Osteoblast (primary cell): ENCODE results near the gene BCL2. TPM values are rescaled to one million over a fixed set of nuclear protein-coding genes. Genes with fewer than 3 reads are reported as not detected.

Experiments
- DNase-seq: peaks from one replicate; pipeline ENCODE4 v3.0.0; 2011; ENCODE audit warnings: low spot score, mixed read lengths; ENCODE audit not compliant: insufficient read length; ENCODE audit errors: missing footprints
- H2AFZ ChIP-seq: 2 replicates; pipeline ENCODE4 v1.6.0; 2011; ENCODE audit warnings: mild to moderate bottlenecking, low read length
- H3K27ac ChIP-seq: 2 replicates; pipeline ENCODE4 v1.5.1; 2011; ENCODE audit warnings: mild to moderate bottlenecking, low read depth, low read length, moderate library complexity
- H3K27me3 ChIP-seq: 2 replicates; pipeline ENCODE4 v1.6.0; 2012; ENCODE audit warnings: mild to moderate bottlenecking, control low read depth, inconsistent platforms, low read length, moderate library complexity; ENCODE audit not compliant: insufficient read depth
- H3K36me3 ChIP-seq: 2 replicates; pipeline ENCODE4 v1.5.1; 2011; ENCODE audit warnings: mild to moderate bottlenecking, low read length, control low read depth, moderate library complexity; ENCODE audit not compliant: insufficient read depth
- H3K4me1 ChIP-seq: 2 replicates; pipeline ENCODE4 v1.5.1; 2011; ENCODE audit warnings: mild to moderate bottlenecking, low read length, control low read depth, moderate library complexity; ENCODE audit not compliant: insufficient read depth
- H3K4me2 ChIP-seq: 2 replicates; pipeline ENCODE4 v1.6.0; 2011; ENCODE audit warnings: mild to moderate bottlenecking, low read length; ENCODE audit not compliant: insufficient read depth
- H3K4me3 ChIP-seq: fragments of 200-600 bp; sonication (generic); 3 replicates; pipeline ENCODE4 v1.5.1; 2012; ENCODE audit warnings: mild to moderate bottlenecking, low read length, inconsistent platforms; ENCODE audit not compliant: insufficient read depth
- H3K79me2 ChIP-seq: 2 replicates; pipeline ENCODE4 v1.6.0; 2012; ENCODE audit warnings: mild to moderate bottlenecking, low read length, control low read depth, inconsistent platforms; ENCODE audit not compliant: insufficient read depth
- H3K9me3 ChIP-seq: 2 replicates; pipeline ENCODE4 v1.5.1; 2011; ENCODE audit warnings: low read depth, low read length, control low read depth
- H4K20me1 ChIP-seq: 2 replicates; pipeline ENCODE4 v1.6.0; 2012; ENCODE audit warnings: mild to moderate bottlenecking, low read length, control low read depth; ENCODE audit not compliant: insufficient read depth
- total RNA-seq: library from RNA; depleted of rRNA; stranded (reverse); fragments of >200 nt; gene quantifications from 2 replicates; pipeline ENCODE4 v1.2.3, GENCODE V29; 2012
- TF ChIP-seq, protein P1 (sequence below): IDR thresholded peaks from 2 replicates; pipeline ENCODE4 v1.5.1; 2011; ENCODE audit warnings: mild to moderate bottlenecking, low read depth, low read length, moderate library complexity; ENCODE audit errors: extremely low read depth

BCL2 gene
- total RNA-seq, 1 donor: 11.9 TPM

DNA sequence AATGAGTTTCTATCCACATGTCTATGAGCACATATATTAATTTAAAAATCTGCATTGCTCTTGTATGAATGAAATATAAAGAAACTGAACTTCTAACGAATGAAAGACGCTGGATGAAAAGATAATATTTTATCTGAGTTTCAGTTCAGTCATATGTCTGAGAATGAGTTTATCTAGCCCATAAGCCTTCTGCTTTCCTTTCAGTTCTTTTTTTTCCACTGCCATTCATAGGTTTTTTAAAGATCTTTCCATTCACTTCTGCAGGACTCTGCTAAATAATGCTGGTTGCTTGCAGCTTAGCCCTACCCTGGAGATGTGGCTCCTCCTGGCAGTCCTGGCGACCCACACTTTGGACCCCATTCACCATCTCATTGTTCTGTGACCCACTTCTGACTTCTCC, 109.0 kb downstream of the BCL2 start:
- no peaks in the 10 kb centered on the region for H3K36me3 ChIP-seq

DNA sequence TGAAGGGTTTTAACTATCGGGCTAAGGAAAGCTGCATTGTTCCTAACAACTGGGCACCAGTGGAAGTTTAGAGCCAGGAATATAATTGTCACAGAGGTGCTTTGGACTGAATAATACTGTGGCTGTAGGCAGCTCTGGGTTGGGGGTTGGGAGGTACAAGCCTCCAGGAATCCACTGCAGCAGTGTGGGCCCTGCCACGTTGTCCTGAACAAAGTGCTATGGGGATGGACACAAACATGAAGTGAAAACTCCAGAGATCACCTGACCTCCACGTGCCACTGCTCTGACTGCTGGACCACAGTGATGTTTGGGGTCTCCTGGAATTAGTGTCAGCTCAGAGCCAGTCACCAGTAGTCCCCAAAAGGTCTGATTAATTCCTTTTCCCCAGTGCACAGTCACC, 110.9 kb downstream of the BCL2 start:
- DNase-seq: no peak
- no peaks in the 10 kb centered on the region for H3K9me3 ChIP-seq
- H3K4me3 ChIP-seq: no peak overlapping the region

More for the DNA sequence above, 109.0 kb downstream of the BCL2 start:
- H3K79me2 ChIP-seq: no peaks in the 10 kb centered on the region
- H3K4me3 ChIP-seq: no peak overlapping the region
- H3K27ac ChIP-seq: no peak overlapping the region
- H3K4me1 ChIP-seq: no peaks in the 10 kb centered on the region
- H3K27me3 ChIP-seq: no peaks in the 10 kb centered on the region
- H3K4me2 ChIP-seq: no peak overlapping the region
- peak; percentile 77 for DNase-seq
- TF ChIP-seq, protein P1, sequence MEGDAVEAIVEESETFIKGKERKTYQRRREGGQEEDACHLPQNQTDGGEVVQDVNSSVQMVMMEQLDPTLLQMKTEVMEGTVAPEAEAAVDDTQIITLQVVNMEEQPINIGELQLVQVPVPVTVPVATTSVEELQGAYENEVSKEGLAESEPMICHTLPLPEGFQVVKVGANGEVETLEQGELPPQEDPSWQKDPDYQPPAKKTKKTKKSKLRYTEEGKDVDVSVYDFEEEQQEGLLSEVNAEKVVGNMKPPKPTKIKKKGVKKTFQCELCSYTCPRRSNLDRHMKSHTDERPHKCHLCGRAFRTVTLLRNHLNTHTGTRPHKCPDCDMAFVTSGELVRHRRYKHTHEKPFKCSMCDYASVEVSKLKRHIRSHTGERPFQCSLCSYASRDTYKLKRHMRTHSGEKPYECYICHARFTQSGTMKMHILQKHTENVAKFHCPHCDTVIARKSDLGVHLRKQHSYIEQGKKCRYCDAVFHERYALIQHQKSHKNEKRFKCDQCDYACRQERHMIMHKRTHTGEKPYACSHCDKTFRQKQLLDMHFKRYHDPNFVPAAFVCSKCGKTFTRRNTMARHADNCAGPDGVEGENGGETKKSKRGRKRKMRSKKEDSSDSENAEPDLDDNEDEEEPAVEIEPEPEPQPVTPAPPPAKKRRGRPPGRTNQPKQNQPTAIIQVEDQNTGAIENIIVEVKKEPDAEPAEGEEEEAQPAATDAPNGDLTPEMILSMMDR: no peak
- no peaks in the 10 kb centered on the region for H3K9me3 ChIP-seq
- H4K20me1 ChIP-seq: no peaks in the 10 kb centered on the region
- no peak overlapping the region for H2AFZ ChIP-seq

DNA sequence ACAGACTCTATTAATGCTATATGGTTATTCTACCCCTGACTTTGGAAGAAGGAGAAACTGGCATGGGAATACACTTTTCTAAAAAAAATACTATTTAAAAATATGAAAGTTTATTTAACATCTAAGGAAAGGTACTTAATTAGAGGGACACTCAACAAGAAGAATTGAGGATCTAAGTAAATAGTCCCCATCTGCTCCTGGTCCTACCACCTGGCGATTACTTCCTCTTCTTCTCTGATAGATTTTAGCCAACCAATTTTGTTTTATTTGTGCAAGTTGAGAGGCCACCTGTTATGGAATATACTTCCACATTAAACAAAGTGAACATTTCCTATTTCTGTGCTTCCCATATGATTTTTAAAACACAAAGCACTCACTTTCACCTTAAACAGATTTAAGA, 111.7 kb downstream of the BCL2 start:
- no peaks in the 10 kb centered on the region for H3K79me2 ChIP-seq
- H3K27ac ChIP-seq: no peak overlapping the region
- DNase-seq: peak; percentile 61
- H3K4me1 ChIP-seq: no peaks in the 10 kb centered on the region
- H3K27me3 ChIP-seq: no peaks in the 10 kb centered on the region
- H2AFZ ChIP-seq: no peak overlapping the region
- TF ChIP-seq, protein P1: no peak
- H4K20me1 ChIP-seq: no peaks in the 10 kb centered on the region
- H3K4me3 ChIP-seq: no peak overlapping the region
- no peaks in the 10 kb centered on the region for H3K36me3 ChIP-seq
- H3K4me2 ChIP-seq: no peak overlapping the region
- H3K9me3 ChIP-seq: no peaks in the 10 kb centered on the region

More for the DNA sequence above, 110.9 kb downstream of the BCL2 start:
- H3K4me1 ChIP-seq: no peaks in the 10 kb centered on the region
- TF ChIP-seq, protein P1: no peak
- no peak overlapping the region for H2AFZ ChIP-seq
- no peak overlapping the region for H3K4me2 ChIP-seq
- H4K20me1 ChIP-seq: no peaks in the 10 kb centered on the region
- no peaks in the 10 kb centered on the region for H3K36me3 ChIP-seq
- H3K79me2 ChIP-seq: no peaks in the 10 kb centered on the region
- no peaks in the 10 kb centered on the region for H3K27me3 ChIP-seq
- H3K27ac ChIP-seq: no peak overlapping the region

DNA sequence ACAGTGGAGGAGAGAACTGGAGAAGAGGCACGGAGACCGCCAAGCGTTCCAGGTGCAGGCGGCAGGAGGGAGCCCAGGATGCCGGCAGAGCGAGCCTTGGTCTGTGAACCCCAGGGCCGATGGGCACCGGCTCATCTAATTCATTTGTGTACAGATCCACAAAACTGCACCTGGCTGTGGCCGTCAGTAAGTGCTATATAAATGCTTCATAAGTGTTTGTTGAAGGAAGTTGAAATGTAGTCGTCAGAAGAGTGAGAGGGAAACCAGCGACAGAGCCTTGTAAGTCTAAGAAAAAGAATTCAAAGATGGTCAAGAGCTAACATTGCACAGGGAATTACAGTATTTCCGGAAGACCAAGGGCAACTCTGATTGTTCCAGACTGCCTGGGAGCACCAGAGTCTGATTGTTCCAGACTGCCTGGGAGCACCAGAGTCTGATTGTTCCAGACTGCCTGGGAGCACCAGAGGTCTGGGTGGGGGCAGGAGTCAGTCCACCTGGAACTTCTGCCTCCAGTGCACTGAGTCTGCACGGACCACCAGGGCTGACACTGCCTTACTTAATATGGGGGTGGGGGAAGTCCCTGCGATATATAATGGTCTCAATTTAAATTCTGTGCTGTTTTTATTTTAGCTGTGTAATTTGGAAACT, 112.3 kb downstream of the BCL2 start:
- H3K9me3 ChIP-seq: no peaks in the 10 kb centered on the region
- no peak overlapping the region for H3K4me2 ChIP-seq
- no peaks in the 10 kb centered on the region for H3K27me3 ChIP-seq
- H4K20me1 ChIP-seq: no peaks in the 10 kb centered on the region
- TF ChIP-seq, protein P1: no peak
- no peak for DNase-seq
- no peaks in the 10 kb centered on the region for H3K36me3 ChIP-seq
- H3K4me1 ChIP-seq: no peaks in the 10 kb centered on the region
- H2AFZ ChIP-seq: no peak overlapping the region
- no peak overlapping the region for H3K4me3 ChIP-seq
- no peaks in the 10 kb centered on the region for H3K79me2 ChIP-seq
- H3K27ac ChIP-seq: no peak overlapping the region
